OCI-LY3 (cell line): ENCODE data around the gene LTA.

Source experiments
- H2AFZ ChIP-seq: fragments of 200-600, 300-600 bp; shearing (Covaris generic); 2 replicates; pipeline ENCODE4 v1.6.0; 2014; ENCODE audit warnings: antibody characterized with exemption, low read depth, low read length
- H3K27ac ChIP-seq: fragments of 200-600, 300-600 bp; sonication (generic); 2 replicates; pipeline ENCODE4 v1.5.1; 2014; ENCODE audit warnings: mild to moderate bottlenecking, low read length, moderate library complexity, mixed read lengths
- H3K27me3 ChIP-seq: fragments of 200-600, 300-600 bp; sonication (generic); 2 replicates; pipeline ENCODE4 v1.6.1; 2014; ENCODE audit warnings: low read depth, low read length, mixed read lengths
- H3K36me3 ChIP-seq: fragments of 200-600, 300-600 bp; sonication (generic); replicated peaks from 2 replicates; pipeline ENCODE3; 2014; ENCODE audit warnings: low read depth, low read length, mixed read lengths
- H3K4me1 ChIP-seq: fragments of 300-600, 200-600 bp; sonication (generic); 2 replicates; pipeline ENCODE4 v1.6.1; 2014; ENCODE audit warnings: low read length, mixed read lengths
- H3K4me2 ChIP-seq: fragments of 200-600, 300-600 bp; sonication (generic); 2 replicates; pipeline ENCODE4 v1.6.1; 2014; ENCODE audit warnings: low read length, mixed read lengths
- H3K4me3 ChIP-seq: fragments of 300-600, 200-600 bp; sonication (generic); 2 replicates; pipeline ENCODE4 v1.5.1; 2014; ENCODE audit warnings: antibody characterized with exemption, mild to moderate bottlenecking, low read length, moderate library complexity
- H3K79me2 ChIP-seq: fragments of 300-600, 200-600 bp; shearing (Covaris generic); 2 replicates; pipeline ENCODE4 v1.6.1; 2014; ENCODE audit warnings: mild to moderate bottlenecking, low read length, mixed read lengths
- H3K9ac ChIP-seq: fragments of 300-600, 200-600 bp; shearing (Covaris generic); 2 replicates; pipeline ENCODE4 v1.6.0; 2014; ENCODE audit warnings: mild to moderate bottlenecking, low read length, moderate library complexity
- H3K9me3 ChIP-seq: fragments of 200-600, 300-600 bp; shearing (Covaris generic); 2 replicates; pipeline ENCODE4 v1.6.1; 2014; ENCODE audit warnings: low read length, mixed read lengths; ENCODE audit not compliant: insufficient read depth
- H4K20me1 ChIP-seq: fragments of 200-600, 300-600 bp; sonication (generic); 2 replicates; pipeline ENCODE4 v1.6.1; 2016; ENCODE audit warnings: low read length, mixed read lengths; ENCODE audit not compliant: insufficient read depth
- EZH2phosphoT487 ChIP-seq: fragments of 200-600 bp; shearing (Covaris generic); IDR thresholded peaks from 2 replicates; pipeline ENCODE4 v1.6.1; 2018; ENCODE audit warnings: antibody characterized with exemption, mixed run types, low read depth
- TF ChIP-seq, protein P1 (sequence below): fragments of 200-600, 300-600 bp; sonication (generic); IDR thresholded peaks from 2 replicates; pipeline ENCODE4 v1.5.1; 2014; ENCODE audit warnings: antibody characterized with exemption, low read length, low read depth

The LTA gene

DNA sequence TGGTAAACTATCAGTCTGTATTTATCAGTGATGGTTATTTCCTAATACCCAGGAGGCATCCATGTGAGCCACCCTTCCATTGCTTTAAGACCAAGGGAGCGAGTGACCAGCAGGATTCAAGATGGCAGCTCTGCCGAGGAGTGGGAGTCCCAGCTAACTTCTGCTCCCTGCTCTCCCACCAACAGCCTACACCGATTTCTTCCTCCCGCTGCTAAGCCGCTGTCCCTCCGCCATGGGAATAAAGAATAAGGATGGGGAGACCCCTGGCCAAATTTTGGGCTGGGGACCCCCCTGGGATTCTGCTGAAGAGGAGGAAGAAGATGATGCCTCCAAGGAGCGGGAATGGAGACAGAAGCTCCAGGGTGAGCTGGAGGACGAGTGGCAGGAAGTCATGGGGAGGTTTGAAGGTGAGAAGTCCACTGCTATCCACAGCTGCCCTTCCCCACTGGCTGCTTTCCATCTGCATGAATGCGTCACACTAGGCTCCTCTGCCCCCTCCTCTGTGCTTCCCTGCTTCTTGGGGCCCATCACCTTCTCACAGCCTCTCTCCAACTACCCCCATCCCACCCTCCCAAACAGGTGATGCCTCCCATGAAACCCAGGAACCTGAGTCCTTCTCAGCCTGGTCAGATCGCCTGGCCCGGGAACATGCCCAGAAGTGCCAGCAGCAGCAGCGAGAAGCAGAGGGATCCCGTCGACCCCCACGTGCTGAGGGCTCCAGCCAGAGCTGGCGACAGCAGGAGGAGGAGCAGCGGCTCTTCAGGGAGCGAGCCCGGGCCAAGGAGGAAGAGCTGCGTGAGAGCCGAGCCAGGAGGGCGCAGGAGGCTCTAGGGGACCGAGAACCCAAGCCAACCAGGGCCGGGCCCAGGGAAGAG, 14.4 kb upstream of the LTA start:
- Histone ChIP-seq H3K36me3 (peaks cover 11% of the 10 kb centered on the region), H3K4me3 (peak overlapping the region; percentile 74), H3K27ac (peak overlapping the region; percentile 100), H2AFZ (no peak overlapping the region), H3K9ac (peak overlapping the region; percentile 95; the same call in 1 of the 2 replicates), H3K9me3 (no peaks in the 10 kb centered on the region), H3K79me2 (peaks cover 48% of the 10 kb centered on the region), H3K27me3 (no peaks in the 10 kb centered on the region), H3K4me1 (peaks cover 81% of the 10 kb centered on the region), H4K20me1 (no peaks in the 10 kb centered on the region), H3K4me2 (peak overlapping the region; percentile 97)
- no peak for TF ChIP-seq EZH2phosphoT487
- TF ChIP-seq, protein P1, sequence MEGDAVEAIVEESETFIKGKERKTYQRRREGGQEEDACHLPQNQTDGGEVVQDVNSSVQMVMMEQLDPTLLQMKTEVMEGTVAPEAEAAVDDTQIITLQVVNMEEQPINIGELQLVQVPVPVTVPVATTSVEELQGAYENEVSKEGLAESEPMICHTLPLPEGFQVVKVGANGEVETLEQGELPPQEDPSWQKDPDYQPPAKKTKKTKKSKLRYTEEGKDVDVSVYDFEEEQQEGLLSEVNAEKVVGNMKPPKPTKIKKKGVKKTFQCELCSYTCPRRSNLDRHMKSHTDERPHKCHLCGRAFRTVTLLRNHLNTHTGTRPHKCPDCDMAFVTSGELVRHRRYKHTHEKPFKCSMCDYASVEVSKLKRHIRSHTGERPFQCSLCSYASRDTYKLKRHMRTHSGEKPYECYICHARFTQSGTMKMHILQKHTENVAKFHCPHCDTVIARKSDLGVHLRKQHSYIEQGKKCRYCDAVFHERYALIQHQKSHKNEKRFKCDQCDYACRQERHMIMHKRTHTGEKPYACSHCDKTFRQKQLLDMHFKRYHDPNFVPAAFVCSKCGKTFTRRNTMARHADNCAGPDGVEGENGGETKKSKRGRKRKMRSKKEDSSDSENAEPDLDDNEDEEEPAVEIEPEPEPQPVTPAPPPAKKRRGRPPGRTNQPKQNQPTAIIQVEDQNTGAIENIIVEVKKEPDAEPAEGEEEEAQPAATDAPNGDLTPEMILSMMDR = no peak

DNA sequence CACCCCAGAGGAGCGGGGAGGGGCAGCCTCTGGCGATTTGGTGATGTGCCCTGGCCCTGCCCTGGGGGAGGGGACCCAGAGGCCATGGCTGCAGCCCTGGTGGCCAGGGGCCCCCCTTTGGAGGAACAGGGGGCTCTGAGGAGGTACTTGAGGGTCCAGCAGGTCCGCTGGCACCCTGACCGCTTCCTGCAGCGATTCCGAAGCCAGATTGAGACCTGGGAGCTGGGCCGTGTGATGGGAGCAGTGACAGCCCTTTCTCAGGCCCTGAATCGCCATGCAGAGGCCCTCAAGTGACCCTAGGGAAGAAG, 13.8 kb upstream of the LTA start:
- TF ChIP-seq, protein P1 = no peak
- no peak for TF ChIP-seq EZH2phosphoT487
- Histone ChIP-seq H3K79me2 (peaks cover 48% of the 10 kb centered on the region), H3K4me1 (peaks cover 87% of the 10 kb centered on the region), H3K4me3 (peak overlapping the region; percentile 74), H3K36me3 (peaks cover 10% of the 10 kb centered on the region), H3K4me2 (peak overlapping the region; percentile 97), H2AFZ (no peak overlapping the region), H3K9me3 (no peaks in the 10 kb centered on the region), H3K9ac (peak overlapping the region; percentile 95), H4K20me1 (no peaks in the 10 kb centered on the region), H3K27me3 (no peaks in the 10 kb centered on the region), H3K27ac (peak overlapping the region; percentile 100)

DNA sequence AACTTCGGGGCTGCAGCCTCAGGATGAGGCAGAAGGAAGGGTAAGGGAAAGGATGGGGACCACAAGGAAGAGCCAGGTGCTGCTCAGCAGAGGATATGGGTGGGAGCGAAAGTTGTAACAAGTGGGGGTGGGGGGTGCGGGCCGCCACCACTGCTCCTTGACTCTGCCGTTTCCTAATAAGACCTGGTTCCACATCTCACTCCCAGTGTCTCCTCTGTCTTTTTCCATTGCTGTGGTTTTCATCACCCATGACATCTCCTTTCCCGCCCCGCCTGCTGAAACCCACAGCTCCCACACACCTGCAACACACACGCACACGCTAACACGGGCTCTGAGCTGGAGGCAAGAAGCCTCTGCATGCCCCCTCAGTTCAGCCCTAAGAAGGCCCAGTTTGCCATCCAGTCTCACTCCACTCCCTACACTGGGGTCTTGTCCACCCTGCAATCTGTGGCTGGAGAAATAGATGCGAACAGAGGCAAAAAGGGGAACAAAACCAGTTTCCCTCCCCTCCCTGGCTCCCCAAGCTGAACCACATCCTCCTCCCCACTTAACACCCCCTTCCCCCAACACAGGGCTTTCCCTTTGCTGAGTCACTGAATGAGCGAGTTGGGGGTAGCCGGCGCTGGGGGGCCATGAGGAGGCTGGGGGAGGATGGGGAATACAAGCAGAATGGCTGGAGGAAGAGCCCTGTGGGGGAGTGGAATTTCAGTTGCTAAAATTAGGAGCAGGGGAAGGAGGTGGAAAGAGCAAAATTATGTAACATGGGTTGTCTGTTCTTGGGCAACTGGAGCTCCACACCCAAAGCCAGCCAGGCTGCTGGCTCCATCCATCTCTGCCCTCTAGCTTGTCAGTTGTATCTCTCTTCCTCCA, 13.2 kb upstream of the LTA start:
- Histone ChIP-seq H3K36me3 (peaks cover 8% of the 10 kb centered on the region), H3K79me2 (peaks cover 48% of the 10 kb centered on the region), H2AFZ (no peak overlapping the region), H3K27me3 (no peaks in the 10 kb centered on the region), H3K27ac (peak overlapping the region; percentile 100), H3K9me3 (no peaks in the 10 kb centered on the region), H4K20me1 (no peaks in the 10 kb centered on the region), H3K4me1 (peaks cover 93% of the 10 kb centered on the region), H3K9ac (peak overlapping the region; percentile 95), H3K4me2 (peak overlapping the region; percentile 97), H3K4me3 (peak overlapping the region; percentile 74)
- TF ChIP-seq, protein P1 = no peak
- TF ChIP-seq EZH2phosphoT487 = no peak

DNA sequence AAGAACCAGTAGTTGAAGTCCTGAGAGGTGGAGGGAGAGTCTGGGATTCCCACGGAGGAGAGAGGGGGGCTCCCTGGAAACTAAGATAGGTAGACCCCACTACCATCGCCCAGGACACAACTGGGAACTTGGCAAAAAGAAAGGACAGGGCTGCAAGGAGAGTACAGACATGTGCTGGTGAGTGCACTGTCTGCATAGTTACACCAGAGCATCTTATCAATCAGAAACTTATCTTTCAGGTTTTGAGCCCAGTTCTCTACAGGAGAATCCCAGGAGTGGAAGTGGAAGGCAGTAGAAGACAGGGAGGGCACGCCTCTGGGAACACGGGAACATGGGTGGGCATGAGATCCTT, 12.5 kb upstream of the LTA start:
- H3K79me2 ChIP-seq = peaks cover 48% of the 10 kb centered on the region
- TF ChIP-seq EZH2phosphoT487 = no peak
- TF ChIP-seq, protein P1 = no peak
- no peaks in the 10 kb centered on the region for H3K9me3 ChIP-seq
- H3K4me3 ChIP-seq = peak overlapping the region; percentile 74
- H4K20me1 ChIP-seq = no peaks in the 10 kb centered on the region
- H2AFZ ChIP-seq = no peak overlapping the region
- no peaks in the 10 kb centered on the region for H3K27me3 ChIP-seq
- peak overlapping the region; percentile 100 for H3K27ac ChIP-seq
- peak overlapping the region; percentile 95 for H3K9ac ChIP-seq
- H3K4me2 ChIP-seq = peak overlapping the region; percentile 97
- H3K36me3 ChIP-seq = peaks cover 8% of the 10 kb centered on the region
- H3K4me1 ChIP-seq = peaks cover 88% of the 10 kb centered on the region
